DND-41 (cell line): Measurements from ENCODE around the gene PRSS2.

Source experiments
- ATAC-seq: fragments of 200-7000 bp; cut with Tn5 transposase; 3 replicates; pipeline ENCODE4 v1.9.1; 2021; ENCODE audit warnings: low read depth; ENCODE audit not compliant: insufficient read depth
- DNase-seq: peaks from one replicate; pipeline ENCODE4 v3.0.0-alpha.2; 2020
- H2AFZ ChIP-seq: 2 replicates; pipeline ENCODE4 v1.6.0; 2012; ENCODE audit warnings: low read depth, low read length
- H3K27ac ChIP-seq: 2 replicates; pipeline ENCODE4 v1.5.1; 2012; ENCODE audit warnings: low read length, inconsistent platforms
- H3K27me3 ChIP-seq: fragments of 200-600 bp; sonication (generic); 2 replicates; pipeline ENCODE4 v1.6.0; 2012; ENCODE audit warnings: low read length, mild to moderate bottlenecking, inconsistent platforms; ENCODE audit not compliant: insufficient read depth, poor library complexity
- H3K36me3 ChIP-seq: 2 replicates; pipeline ENCODE4 v1.5.1; 2012; ENCODE audit warnings: low read length, inconsistent platforms; ENCODE audit not compliant: insufficient read depth
- H3K4me1 ChIP-seq: 2 replicates; pipeline ENCODE4 v1.5.1; 2012; ENCODE audit warnings: mild to moderate bottlenecking, low read length; ENCODE audit not compliant: insufficient read depth
- H3K4me2 ChIP-seq: 2 replicates; pipeline ENCODE4 v1.6.0; 2012; ENCODE audit warnings: mild to moderate bottlenecking, moderate library complexity, low read length, inconsistent platforms; ENCODE audit not compliant: insufficient read depth
- H3K4me3 ChIP-seq, 2 experiments: fragments of 200-600 bp in 1 of 2; shearing (Covaris generic) in 1 of 2; 2 replicates each; pipeline ENCODE4 v1.5.1; 2012 to 2016; ENCODE audit warnings: inconsistent platforms in 2 of 2, low read length in 2 of 2, mild to moderate bottlenecking in 2 of 2, low read depth in 1 of 2, moderate library complexity in 1 of 2
- H3K79me2 ChIP-seq: 2 replicates; pipeline ENCODE4 v1.6.0; 2012; ENCODE audit warnings: low read length, inconsistent platforms; ENCODE audit not compliant: insufficient read depth
- H3K9ac ChIP-seq: 2 replicates; pipeline ENCODE4 v1.6.0; 2012; ENCODE audit warnings: low read depth, mild to moderate bottlenecking, inconsistent platforms, low read length, moderate library complexity
- H3K9me3 ChIP-seq: 2 replicates; pipeline ENCODE4 v1.5.1; 2012; ENCODE audit warnings: low read length, moderate library complexity, mild to moderate bottlenecking, inconsistent platforms; ENCODE audit not compliant: insufficient read depth, severe bottlenecking
- H4K20me1 ChIP-seq: 2 replicates; pipeline ENCODE4 v1.6.0; 2012; ENCODE audit warnings: low read length; ENCODE audit not compliant: insufficient read depth
- EZH2 ChIP-seq: IDR thresholded peaks from 3 replicates; pipeline ENCODE4 v1.6.1; 2012; ENCODE audit warnings: borderline replicate concordance, low read depth, mild to moderate bottlenecking, moderate library complexity, low read length, inconsistent platforms; ENCODE audit not compliant: severe bottlenecking
- TF ChIP-seq, protein P1 (sequence below): IDR thresholded peaks from 2 replicates; pipeline ENCODE4 v1.5.1; 2012; ENCODE audit warnings: borderline replicate concordance, low read length, moderate library complexity, mild to moderate bottlenecking; ENCODE audit not compliant: poor library complexity, severe bottlenecking; ENCODE audit errors: extremely low read depth

The PRSS2 gene

DNA sequence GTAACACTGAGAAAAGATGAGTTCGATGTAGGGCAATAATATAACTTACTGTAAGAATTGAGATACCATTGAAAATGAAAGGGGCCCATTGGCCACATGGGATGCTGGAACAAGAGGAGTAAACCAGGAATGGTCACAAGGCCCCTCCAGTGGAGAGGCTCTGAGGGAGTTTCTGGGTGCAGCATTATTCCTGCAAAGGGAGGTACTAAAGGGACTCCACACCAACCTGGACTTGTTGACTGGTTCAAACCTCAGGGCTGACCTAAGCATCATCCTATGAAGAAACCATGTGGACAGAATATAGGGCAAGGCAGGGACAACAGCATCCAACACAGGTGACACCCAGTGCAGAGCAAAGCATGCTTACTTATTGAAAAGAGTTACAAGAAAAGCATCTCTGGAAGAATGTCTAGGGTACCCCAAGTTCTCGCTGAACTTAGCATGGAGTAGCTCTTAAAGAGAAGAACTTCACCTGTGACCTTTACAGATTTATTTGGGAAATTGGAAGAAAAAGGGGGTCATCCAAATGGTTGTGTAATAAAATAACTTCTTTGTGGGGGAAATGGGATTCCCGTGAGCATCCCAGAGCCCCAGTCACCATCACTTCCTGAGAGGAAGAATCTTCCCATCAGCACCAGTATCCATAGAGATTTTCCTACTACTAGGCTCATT lies 34.7 kb downstream of the PRSS2 start:
- ATAC-seq (no peak), DNase-seq (peak; percentile 53)
- Histone ChIP-seq H3K4me1 (peaks cover 97% of the 10 kb centered on the region), H3K9me3 (no peaks in the 10 kb centered on the region), H4K20me1 (no peaks in the 10 kb centered on the region), H3K36me3 (peaks cover 36% of the 10 kb centered on the region), H3K9ac (peak overlapping the region; percentile 99), H3K4me3 (no peak overlapping the region), H2AFZ (no peak overlapping the region), H3K27me3 (no peaks in the 10 kb centered on the region), H3K27ac (peak overlapping the region; percentile 97), H3K4me2 (peak overlapping the region; percentile 14; the same call in 1 of the 2 replicates), H3K79me2 (peaks cover 86% of the 10 kb centered on the region)
- no peak for TF ChIP-seq EZH2
- TF ChIP-seq, protein P1, sequence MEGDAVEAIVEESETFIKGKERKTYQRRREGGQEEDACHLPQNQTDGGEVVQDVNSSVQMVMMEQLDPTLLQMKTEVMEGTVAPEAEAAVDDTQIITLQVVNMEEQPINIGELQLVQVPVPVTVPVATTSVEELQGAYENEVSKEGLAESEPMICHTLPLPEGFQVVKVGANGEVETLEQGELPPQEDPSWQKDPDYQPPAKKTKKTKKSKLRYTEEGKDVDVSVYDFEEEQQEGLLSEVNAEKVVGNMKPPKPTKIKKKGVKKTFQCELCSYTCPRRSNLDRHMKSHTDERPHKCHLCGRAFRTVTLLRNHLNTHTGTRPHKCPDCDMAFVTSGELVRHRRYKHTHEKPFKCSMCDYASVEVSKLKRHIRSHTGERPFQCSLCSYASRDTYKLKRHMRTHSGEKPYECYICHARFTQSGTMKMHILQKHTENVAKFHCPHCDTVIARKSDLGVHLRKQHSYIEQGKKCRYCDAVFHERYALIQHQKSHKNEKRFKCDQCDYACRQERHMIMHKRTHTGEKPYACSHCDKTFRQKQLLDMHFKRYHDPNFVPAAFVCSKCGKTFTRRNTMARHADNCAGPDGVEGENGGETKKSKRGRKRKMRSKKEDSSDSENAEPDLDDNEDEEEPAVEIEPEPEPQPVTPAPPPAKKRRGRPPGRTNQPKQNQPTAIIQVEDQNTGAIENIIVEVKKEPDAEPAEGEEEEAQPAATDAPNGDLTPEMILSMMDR = no peak

DNA sequence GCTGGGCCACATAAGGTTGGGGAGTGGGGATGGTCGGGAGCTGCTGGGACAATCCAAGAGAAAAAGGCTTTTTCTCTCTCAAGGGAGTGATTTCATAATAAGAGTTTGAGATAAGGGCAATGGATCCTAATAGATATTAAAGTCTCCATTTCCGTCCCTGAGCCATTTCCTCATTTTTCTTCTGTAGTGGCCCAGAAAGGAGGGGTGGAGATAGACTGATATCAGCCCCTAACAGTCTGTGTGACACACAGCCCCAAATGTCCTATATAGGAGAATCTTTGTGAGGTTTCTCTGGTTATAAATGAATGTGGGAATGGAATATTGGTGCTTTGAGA lies 35.2 kb downstream of the PRSS2 start:
- ATAC-seq (no peak), DNase-seq (peak; percentile 48)
- Histone ChIP-seq H3K79me2 (peaks cover 86% of the 10 kb centered on the region), H3K4me3 (no peak overlapping the region), H3K9me3 (no peaks in the 10 kb centered on the region), H3K36me3 (peaks cover 31% of the 10 kb centered on the region), H3K9ac (peak overlapping the region; percentile 99), H3K27ac (peak overlapping the region; percentile 97), H4K20me1 (no peaks in the 10 kb centered on the region), H2AFZ (no peak overlapping the region), H3K4me2 (peak overlapping the region; percentile 47; the same call in 1 of the 2 replicates), H3K27me3 (no peaks in the 10 kb centered on the region), H3K4me1 (peaks cover 97% of the 10 kb centered on the region)
- TF ChIP-seq, protein P1 = no peak
- TF ChIP-seq EZH2 = no peak

DNA sequence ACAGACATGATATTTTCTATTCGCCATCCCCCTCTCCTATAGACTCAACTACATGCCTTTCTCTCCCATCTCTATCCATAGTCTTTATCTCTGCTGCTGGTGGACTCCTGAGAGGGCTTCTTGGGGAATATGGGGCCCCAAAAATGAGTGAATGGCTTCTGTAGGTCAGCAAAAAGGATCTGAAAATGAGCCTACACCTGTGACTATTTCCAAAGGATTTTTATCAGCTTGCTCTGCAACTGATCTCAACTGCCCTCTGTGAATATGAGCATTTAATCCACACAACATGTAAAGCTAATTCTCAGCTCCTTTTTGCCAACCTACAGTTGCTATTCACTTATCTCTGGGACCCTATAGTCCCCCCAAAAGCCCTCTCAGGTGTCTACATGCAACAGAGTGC lies 36.2 kb downstream of the PRSS2 start:
- Histone ChIP-seq H3K27me3 (no peaks in the 10 kb centered on the region), H3K9me3 (no peaks in the 10 kb centered on the region), H3K4me1 (peaks cover 97% of the 10 kb centered on the region), H2AFZ (no peak overlapping the region), H3K27ac (peak overlapping the region; percentile 97), H3K79me2 (peaks cover 86% of the 10 kb centered on the region), H3K4me3 (peak overlapping the region in 1 of 2 experiments; percentile 31; a peak in 1 of 4 replicates), H4K20me1 (no peaks in the 10 kb centered on the region), H3K36me3 (peaks cover 21% of the 10 kb centered on the region), H3K9ac (peak overlapping the region; percentile 99), H3K4me2 (peak overlapping the region; percentile 47)
- DNase-seq (peak; percentile 38), ATAC-seq (no peak)
- TF ChIP-seq EZH2 = no peak
- TF ChIP-seq, protein P1 = no peak
